HG03196 (cell line): ENCODE measurements around the gene MDGA2.
"Not testable (repeated sequence)": the region's sequence is repeated elsewhere in the genome, so short reads cannot be mapped to it uniquely, and the experiment has no call there.

Source experiments
- ATAC-seq: cut with Tn5 transposase; IDR thresholded peaks from one replicate; pipeline ENCODE4 v1.9.1; 2021; ENCODE audit not compliant: unreplicated experiment

The MDGA2 gene

DNA sequence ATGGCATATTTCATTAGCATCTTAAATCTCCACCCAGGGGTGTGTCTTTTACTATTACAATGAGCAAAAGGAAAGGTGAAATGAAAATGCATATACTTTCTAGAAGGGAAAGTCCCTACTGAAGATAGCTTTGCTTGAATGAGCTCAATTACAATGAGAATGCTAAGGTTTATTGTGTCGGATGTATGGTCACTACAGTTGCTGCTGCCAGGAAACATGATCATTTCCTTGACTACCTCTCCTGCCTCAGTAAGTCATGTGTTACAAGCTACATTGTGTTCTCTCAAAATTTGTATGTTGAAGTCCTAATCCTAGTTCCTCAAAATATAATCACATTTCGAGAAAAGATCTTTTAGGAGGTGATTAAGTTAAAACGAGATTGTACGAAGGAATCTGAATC, 322.2 kb downstream of the MDGA2 start:
- ATAC-seq: no peak

DNA sequence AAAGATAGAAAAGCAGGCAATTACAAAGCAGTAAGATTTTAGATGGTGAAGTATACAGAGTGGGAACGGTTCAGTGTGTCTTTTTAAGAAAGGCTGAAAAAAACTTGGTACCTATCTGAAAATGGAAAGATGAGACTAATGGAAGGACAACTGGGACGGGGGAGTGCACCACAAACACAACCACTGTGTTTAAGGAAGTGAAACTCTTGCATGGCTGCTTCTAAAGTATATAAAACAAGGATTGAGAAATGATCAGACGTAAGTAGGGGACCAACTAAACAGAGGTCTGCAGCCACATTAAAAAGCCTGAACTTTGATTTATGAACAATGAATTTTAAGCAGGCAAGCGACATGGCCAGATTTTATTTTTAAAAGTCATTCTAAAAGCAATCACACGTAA, 328.6 kb downstream of the MDGA2 start:
- ATAC-seq: no peak

DNA sequence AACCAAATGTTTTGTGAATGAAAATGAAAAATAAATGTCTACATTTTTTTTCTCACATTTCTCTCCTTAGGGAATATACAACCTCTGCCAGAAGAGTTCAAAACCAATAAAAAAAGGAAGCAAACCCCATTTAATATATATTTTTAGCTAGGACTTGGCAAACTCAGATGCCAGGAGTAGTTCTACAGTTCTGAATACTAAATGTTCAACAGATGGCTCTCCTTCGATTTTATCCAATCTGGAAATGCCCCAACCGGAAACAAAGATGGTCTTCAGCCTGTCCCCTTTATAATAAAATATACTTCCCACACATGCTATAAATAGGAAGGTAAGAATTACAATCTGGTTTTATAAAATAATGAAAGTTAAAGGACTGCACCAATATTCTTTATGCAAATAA, 330.4 kb downstream of the MDGA2 start:
- no peak for ATAC-seq

DNA sequence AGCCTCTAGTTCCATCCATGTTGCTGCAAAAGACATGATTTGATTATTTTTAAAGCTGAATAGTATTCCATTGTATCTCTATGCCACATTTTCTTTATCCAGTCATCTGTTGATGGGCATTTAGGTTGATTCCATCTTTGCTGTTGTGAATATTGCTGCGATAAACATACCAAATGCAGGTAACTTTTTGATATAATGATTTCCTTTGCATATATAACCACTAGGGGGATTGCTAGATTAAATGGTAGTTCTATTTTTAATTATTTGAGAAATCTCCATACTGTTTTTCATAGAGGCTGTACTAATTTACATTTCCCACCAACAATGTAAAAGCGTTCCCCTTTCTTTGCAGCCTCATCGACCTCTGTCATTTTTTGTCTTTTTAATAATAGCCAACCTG, 342.5 kb downstream of the MDGA2 start:
- no peak for ATAC-seq

DNA sequence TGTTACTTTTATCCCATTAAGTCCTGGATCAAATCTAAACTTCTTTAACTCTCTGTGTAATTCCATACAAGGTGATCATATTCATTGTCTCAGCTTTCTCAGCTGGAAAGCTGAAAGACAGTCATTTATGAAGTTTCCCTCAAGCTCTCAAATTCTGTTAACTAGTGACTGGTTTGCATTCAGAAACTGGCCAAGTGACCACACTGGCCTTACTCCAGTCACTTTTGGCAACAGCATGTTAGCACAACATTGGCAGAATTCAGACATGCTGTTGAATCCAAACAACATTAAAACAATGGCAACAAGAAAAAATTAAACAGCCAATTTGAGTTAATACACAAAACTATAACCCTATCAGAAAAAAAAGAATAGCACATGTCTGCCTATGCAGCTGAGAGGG, 343.3 kb downstream of the MDGA2 start:
- no peak for ATAC-seq

DNA sequence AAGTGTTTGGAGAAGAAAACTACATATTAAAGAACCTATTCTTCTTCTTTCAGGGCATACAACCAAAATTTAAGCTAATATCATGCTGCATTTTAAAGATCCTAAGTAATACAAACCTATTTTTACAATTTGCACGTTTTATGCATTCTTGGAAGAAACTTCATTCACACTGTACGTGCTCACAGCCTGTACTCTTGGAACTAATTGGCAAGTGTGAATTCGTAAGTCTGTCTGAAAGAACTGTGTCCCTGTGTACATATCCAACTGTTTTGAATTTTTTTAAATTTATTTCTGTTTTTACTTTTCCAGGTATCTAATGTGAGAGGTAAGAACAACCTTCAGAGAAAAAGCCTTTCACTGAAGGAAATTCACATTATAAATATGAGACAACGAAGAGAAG, 347.0 kb downstream of the MDGA2 start:
- no peak for ATAC-seq

DNA sequence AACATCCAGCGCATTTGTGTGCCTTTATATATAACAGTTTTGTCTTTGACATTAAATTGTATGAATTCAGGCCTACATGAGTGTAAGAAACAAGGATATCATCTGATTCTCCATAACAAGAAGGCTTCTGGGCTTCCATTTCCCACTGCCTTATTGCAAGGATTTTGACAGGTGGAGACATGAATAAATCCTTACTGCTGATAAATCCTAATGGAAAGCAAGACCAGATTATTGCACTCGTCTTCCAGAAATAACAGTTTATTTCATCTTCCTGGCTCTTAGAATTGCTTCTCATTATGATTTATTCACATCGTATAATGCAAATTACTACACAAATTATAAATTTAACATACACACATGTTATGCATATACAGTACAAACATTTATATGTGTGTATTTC, 348.1 kb downstream of the MDGA2 start:
- ATAC-seq: no peak

DNA sequence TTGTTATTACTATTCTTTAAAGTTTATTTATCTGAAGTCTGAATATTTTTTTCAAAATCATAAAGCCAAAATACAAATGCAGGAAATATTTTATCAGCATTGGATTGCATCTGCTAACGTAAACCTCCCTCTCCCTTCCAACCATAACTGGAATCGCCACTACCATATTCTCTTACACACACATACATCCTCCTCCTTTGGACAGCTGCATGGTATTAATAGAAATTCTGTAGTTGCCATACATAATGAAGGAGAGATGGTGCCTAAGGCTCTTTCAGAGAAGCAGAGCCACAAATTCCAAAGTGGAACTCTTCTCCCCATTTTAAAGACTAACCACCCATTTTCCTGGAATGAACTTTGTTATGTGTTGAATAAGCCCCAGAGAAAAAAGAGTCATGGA, 352.7 kb downstream of the MDGA2 start:
- ATAC-seq: no peak

DNA sequence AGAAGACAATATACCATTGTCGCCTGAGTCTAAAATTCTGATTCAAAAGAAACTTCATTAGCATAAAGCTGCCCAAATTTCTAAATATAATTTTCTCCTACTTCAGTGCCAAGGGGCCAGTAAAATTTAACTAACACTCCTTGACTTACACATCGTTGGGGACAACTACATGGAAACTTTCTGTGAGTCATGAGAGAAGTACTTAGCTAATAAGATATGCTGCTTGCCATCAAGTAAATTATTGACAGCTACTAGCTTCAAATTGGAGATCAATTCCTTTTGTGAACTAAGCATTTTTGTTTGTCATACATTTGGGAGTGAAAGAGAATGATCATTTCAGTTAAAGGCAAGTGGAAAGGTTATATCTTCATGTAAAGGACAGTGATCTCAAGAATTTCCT, 373.3 kb downstream of the MDGA2 start:
- ATAC-seq: no peak

DNA sequence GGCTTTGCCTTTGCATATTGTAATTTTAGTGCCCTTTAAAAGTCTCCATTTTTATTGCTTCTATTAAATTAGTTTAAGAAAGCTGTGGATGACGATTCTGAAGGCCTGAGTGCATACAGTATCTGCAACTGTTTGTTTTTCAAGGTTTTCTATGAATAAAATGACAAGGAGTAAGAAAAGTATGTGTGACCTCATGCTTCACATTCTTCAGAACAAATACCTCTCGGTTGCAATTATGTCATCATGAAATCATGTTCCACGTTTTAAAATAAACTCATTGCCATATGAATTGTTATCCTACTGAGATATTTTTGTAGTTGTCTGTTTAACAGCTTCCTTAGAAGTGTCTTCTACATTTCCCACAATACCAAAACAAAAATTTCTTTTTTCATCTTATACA, 374.6 kb downstream of the MDGA2 start:
- ATAC-seq: no peak

DNA sequence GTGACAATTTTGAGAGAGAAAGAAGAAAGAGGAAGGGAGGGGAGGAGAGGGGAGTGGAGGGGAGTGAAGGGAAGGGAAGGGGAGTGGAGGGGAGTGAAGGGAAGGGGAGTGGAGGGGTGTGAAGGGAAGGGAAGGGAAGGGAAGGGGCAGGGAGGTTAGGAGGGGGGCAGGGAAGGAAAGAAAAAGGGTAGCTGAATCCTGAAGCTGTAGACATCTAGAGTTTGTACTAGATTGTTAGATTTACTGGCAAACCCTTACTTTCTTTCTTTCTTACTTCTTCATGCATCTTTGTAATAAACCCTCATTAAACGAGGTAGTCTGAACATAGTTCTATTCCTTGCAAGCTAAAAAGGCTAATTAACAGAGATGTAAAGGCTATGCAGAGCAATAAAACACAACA, 378.0 kb downstream of the MDGA2 start:
- no peak for ATAC-seq

DNA sequence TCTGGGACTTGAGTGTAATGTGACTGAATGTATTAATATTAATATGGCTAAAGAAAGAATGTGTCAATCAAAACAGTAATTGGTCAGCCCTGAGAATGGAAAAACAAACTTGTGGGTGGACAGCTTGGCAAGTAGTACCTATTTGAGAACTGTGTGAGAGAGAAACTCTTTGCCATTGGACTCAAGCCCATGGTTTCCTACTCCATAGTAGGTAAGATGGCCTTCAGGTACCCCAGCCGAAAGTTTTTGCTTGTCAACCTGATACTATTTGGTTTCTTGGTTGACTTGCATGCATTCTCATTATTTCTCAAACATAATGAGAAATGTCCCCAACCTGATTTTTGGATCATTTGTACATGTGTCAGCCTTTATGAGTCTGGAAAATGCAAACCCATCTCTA, 391.1 kb downstream of the MDGA2 start:
- no peak for ATAC-seq

DNA sequence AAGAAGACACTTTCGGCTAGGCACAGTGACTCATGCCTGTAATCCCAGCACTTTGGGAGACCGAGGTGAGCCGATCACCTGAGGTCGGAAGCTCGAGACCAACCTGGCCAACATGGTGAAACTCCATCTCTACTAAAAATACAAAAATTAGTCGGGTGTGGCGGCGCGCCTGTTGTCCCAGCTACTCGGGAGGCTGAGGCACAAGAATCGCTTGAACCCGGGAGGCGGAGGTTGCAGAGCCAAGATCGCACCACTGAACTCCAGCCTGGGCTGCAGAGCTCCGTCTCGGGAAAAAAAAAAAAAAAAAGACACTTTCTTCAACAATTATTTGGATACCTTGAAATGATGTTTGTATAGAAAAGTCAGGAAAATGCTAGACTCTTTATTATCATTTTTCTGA, 393.6 kb downstream of the MDGA2 start:
- not testable (repeated sequence) for ATAC-seq

DNA sequence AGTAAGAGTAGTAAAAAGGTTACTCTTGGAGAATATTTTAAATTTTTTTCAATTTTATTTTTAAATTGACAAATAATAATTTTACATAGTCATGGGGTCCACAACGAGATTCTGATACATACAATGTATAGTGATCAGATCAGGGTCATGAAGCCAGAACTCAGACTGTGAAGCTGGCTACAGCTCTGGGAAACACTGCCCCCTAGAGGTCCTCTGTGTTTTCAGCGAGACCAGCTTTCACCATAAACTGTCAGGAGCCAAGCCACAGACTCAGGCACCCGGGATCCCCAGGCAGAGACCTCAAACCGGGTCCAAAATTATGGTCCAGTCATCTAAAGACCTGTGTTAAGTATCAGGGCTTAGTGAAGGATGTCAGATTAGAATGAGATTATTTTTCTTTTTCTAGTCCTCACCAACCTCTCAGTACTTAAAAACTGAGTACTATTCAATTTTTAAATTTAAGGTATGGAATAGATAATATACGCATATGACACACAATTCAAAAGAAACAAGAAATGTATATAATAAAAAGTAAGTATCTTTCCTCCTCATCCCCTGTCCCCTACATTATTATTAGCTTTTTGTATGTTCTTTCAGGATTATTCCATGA, 397.1 kb downstream of the MDGA2 start:
- no peak for ATAC-seq

DNA sequence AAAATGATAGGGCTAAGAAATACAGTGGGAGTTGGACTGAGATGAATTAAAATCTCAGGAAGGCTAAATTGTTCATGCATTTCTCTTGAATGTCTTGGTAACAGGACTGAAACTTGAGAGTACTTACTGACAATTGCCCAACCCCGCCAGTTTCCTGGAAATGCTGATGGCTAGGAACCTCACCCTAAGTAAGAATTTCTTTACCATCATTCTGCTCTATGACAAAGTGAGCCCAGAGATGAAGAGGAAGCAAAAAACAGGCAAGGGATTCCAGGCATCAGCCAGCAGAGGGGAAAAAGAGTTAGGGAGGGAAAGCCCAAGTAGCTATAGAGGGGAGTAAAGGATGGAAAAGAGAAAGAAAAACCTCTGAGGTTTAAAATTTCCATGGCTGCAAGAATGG, 397.7 kb downstream of the MDGA2 start:
- ATAC-seq: no peak

DNA sequence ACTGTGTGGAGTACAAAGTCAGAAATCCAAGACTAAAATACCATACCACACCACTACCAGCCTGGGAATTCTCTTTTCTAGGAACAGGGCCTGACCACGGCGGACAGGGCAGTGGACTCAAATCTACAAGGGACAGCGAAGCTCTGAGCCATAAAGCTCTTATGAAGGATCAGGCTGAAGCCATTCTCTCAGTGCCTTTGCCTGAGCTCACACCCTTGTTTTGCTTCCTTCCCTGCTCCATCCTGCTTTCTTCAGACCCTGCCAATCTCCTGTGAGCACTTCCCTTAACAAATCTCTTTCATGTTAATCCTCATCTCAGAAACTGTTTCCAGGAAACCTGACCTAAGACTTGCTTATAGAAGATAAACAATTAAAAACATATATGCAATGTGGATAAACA, 398.5 kb downstream of the MDGA2 start:
- ATAC-seq: no peak

DNA sequence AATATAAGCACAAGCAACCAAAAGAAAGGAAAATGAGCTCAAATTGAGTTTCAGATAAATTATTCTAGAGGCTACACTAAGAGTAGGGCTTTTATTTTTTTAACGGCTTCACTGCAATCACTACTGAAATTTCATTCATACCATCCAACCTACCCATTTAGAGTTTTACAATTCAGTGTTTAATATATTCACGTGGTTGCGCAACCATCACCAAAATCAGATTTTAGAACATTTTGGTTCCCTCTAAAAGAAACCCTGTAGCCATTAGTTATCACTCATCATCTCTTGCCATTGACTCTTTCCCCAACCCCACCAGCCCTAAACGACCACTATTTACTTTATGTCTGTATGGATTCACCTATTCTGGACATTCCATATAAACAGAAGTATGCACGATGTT, 401.5 kb downstream of the MDGA2 start:
- no peak for ATAC-seq

DNA sequence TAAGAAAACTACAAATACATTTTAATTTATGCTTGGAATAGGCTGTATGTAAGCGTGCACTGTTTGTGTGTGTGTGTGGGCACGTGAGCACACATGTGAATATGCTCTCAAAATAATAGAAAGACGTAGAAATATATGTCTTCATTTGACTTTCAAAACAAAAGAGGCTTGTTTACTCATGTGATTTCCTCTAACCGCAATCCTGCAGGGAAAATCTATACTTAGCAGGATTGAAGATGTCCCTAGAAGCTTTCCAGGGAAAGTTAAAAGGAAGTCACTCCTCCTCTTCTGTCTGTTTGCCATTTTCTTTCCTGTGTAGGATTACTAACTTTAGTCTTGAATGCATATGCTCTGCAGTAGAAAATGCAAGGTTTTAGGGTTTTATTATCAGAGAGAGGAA, 404.7 kb downstream of the MDGA2 start:
- ATAC-seq: no peak

DNA sequence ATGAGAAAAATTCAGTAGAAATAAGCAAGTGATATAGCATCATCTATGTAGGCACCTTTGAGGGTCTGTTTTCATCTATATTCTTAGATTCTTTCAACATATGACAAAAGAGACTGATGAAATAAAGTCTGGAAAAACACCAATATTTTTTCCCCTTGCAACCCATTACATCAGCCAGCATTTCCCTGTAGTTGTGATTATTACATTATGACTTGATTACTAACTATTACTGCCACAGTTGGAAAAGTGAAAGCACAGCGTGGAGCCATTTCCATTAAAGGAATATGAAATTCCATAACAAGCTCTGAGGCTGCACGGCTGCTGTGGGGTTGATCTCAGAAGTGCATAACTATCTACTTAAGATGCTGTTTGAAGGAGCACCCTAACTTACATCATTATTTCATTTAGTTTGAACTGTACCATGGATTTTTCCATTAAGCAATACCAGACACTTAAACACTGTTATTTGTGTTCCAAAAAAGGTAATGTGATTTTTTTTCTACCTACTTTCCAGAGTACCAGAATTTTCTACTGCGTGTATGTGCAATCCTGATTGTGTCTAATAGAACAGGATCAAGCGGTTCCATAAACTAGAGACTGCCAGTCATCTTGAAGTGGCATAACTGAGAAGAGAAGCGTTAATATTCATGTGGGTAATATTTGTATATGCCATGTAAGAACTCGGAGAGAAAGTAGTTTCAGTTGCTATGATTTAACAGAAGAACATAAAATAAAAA, 405.5 kb downstream of the MDGA2 start:
- no peak for ATAC-seq

DNA sequence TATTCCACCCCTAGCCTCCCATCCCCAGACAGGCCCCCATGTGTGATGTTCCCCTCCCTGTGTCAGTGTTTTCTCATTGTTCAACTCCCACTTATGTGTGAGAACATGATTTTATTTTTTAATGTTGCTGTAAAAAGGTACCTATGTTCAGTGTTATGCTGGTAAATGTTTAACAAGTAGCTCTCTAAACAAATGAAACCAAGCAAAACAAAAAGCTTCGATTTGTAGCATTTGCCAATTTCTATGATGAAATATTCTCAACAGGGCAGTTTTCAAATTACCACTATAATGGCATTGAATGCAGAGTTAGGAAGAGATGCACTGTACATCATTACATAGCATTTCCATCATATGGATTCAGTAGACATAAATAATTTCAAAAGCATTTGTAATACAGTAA, 410.6 kb downstream of the MDGA2 start:
- no peak for ATAC-seq

DNA sequence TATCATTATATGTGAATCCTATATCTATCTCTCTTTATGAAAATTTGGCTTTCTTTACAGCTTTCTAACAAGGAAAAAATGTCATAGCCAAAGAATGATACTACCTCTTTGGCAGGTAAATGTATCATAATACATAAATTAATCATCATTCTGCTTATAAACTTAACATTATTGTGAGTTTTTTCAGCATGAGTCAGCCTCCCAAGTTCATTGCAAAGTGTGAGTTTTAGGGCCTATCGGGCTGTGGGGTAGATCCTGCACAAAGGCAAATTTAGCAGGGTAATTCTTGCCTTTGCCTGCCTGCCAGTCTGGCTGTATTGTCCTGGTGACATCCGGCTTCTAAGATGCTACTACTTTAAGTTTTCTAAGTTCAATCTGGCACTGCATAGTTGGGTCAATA, 412.6 kb downstream of the MDGA2 start:
- ATAC-seq: no peak

DNA sequence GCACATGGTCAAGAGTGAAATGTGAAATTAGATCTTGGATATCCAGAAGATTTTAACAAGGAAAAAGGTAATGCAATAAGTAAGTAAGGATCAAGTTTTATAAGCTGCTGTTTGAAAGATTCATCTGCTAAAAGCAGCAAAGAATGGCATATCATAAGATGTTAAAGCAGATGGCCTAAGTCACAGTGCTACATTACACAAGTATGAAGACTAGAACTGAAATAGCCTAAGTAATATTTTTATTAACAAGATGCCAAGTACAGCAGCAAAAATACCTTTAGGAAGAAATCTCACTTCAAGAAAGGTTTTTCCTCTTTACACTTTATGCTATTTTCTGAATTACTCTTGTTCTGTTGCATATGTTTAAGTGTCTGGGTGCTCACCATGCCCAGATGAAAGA, 414.1 kb downstream of the MDGA2 start:
- ATAC-seq: no peak

DNA sequence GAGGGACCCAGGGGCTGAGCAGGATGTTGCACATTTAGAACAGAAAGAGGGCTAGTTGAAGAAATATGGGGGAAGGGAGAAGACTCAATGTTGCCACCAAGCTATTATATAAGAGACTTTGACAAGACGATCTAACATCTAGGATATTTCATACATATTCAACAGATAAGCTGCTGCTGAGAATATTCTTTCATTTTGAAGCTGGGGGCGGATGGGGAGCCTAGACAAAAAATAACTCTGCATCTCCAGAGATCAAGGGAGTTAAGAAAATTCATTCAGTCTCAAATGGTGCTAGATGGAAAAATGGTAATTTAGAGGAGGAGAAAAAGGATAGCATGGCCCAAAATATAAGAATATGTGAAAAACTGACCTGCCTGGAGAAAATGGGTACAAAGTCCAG, 415.6 kb downstream of the MDGA2 start:
- no peak for ATAC-seq
